ENCODE data around the gene HTRA3.
"Not testable (repeated sequence)": the region's sequence is repeated elsewhere in the genome, so short reads cannot be mapped to it uniquely, and the experiment has no call there.

Gene HTRA3

GRCh38 chr4:8342651-8343261 lies 73.2 kb downstream of the HTRA3 start:
- DNase-seq (ENCODE audit: low spot score), result peak; percentile 21

- DNase-seq (ENCODE audit: low spot score), result no peak
Measured at GRCh38 chr4:8343262-8343966, 73.9 kb downstream of the HTRA3 start.

GRCh38 chr4:8343967-8344331 lies 74.4 kb downstream of the HTRA3 start:
- no peak for DNase-seq (ENCODE audit: low spot score)

- DNase-seq (ENCODE audit: low spot score), result no peak
Measured at GRCh38 chr4:8344377-8344776, 74.8 kb downstream of the HTRA3 start.

GRCh38 chr4:8345053-8345945 lies 75.7 kb downstream of the HTRA3 start:
- DNase-seq (ENCODE audit: low spot score), result no peak

GRCh38 chr4:8345946-8346814 lies 76.6 kb downstream of the HTRA3 start:
- no peak for DNase-seq (ENCODE audit: low spot score)

GRCh38 chr4:8346838-8347605 lies 77.5 kb downstream of the HTRA3 start:
- no peak for DNase-seq (ENCODE audit: low spot score)

GRCh38 chr4:8347660-8348059 lies 78.1 kb downstream of the HTRA3 start:
- DNase-seq (ENCODE audit: low spot score), result no peak

GRCh38 chr4:8348071-8348470 lies 78.5 kb downstream of the HTRA3 start:
- no peak for DNase-seq (ENCODE audit: low spot score)

GRCh38 chr4:8349236-8349635 lies 79.7 kb downstream of the HTRA3 start:
- DNase-seq (ENCODE audit: low spot score), result not testable (repeated sequence)

GRCh38 chr4:8349664-8350236 lies 80.2 kb downstream of the HTRA3 start:
- DNase-seq (ENCODE audit: low spot score), result no peak

- DNase-seq (ENCODE audit: low spot score), result no peak
Measured at GRCh38 chr4:8350352-8350751, 80.8 kb downstream of the HTRA3 start.

- DNase-seq (ENCODE audit: low spot score), result no peak
Measured at GRCh38 chr4:8350841-8351461, 81.4 kb downstream of the HTRA3 start.

GRCh38 chr4:8351931-8352367 lies 82.4 kb downstream of the HTRA3 start:
- DNase-seq (ENCODE audit: low spot score), result no peak

- DNase-seq (ENCODE audit: low spot score), result no peak
Measured at GRCh38 chr4:8352368-8353157, 83.0 kb downstream of the HTRA3 start.

GRCh38 chr4:8353158-8353669 lies 83.7 kb downstream of the HTRA3 start:
- no peak for DNase-seq (ENCODE audit: low spot score)

- DNase-seq (ENCODE audit: low spot score), result no peak
Measured at GRCh38 chr4:8353912-8354453, 84.4 kb downstream of the HTRA3 start.

- DNase-seq (ENCODE audit: low spot score), result no peak
Measured at GRCh38 chr4:8355306-8355705, 85.8 kb downstream of the HTRA3 start.
